COLO829 (cell line): ENCODE measurements around the gene TMA7B.
"Not testable (repeated sequence)": the region's sequence is repeated elsewhere in the genome, so short reads cannot be mapped to it uniquely, and the experiment has no call there.

Experiments
- DNase-seq: peaks from one replicate; pipeline ENCODE4 v3.0.0; 2012; ENCODE audit warnings: low spot score

Gene TMA7B

DNA sequence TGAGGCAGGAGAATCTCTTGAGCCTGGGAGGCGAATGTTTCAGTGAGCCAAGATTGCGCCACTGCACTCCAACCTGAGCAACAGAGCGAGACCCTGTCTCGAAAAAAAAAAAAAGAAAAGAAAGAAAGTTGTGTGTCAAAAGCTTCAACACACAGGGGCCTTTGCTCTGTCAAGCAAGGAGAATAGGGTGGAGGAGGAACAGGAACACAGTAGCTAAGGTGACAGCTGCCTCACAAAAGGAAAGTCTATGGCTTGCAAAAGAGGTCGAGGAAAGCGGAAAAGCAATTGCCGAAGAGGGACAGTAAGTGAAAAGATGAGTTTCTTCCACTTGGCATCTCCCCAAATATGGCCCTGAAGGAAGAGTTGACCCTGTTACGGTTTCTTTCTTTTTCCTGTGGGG is 26.5 kb upstream of the TMA7B start:
- no peak for DNase-seq

- DNase-seq: no peak
These were observed 25.1 kb upstream of the TMA7B start for GRCh38 chr22:39935116-39935515.

GRCh38 chr22:39935612-39936011 is 24.6 kb upstream of the TMA7B start:
- DNase-seq: no peak

DNA sequence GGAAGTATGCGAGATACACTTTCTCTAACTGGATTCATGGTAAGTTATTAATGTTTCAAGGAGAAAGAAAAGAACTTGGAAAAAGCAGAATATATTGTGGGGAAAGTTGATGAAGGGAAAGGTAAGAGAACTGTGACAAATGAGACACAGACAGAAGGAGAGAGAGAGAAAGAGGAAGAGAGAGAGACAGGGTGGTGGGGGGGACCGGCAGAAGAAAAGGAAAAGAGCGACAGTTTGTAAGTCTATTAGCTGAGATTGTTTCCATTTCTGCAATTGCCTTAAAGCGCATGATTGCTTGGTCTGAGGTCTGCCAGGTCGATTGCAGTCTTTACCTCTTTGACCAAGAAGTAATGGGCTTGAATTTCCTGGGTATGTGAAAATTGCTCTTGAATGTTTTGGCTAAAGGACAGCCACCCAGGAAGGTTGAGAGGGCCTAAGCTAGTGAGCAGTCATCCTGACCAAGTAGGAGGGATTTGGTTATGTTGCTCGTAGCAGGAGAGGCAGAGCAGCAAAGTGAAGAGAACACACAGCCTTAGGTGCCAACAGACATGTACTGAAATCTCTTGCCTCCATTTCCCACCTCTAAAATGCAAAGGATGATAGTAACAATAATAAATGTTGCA is 23.6 kb upstream of the TMA7B start:
- DNase-seq: no peak

- DNase-seq: no peak
These were observed 22.3 kb upstream of the TMA7B start for GRCh38 chr22:39937906-39938305.

DNA sequence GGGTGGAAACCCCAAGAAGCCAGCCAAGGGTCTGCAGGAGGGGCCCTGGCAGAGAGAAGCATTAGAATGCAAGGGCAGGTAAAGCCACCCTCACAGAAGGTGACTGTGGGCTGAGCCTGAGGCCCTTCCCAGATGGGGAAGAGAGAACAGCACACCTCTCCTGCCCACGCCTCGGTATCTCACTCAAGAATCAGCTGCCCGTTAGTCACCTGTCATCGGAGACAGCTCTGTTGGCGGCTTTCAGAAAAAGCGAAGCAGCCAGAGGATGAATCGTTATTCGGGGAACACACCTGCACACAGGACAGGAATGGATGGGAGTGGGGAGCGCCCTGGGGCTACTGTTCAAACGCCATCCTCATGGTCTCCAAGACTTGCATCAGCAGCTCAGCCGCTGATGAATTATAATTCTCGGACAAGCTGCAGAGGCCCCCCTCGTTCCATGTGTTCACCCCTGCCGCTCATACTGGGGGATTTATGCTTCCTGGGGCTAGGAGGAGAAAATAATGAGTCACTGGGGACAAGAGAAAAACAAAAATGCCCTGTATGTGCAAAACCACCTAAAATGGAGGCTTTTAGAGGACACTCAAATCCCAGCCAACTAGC is 21.6 kb upstream of the TMA7B start:
- no peak for DNase-seq

- DNase-seq: no peak
These were observed 20.4 kb upstream of the TMA7B start for GRCh38 chr22:39939830-39940229.

- DNase-seq: no peak
These were observed 19.4 kb upstream of the TMA7B start for GRCh38 chr22:39940757-39941305.

- DNase-seq: no peak
These were observed 18.6 kb upstream of the TMA7B start for GRCh38 chr22:39941601-39942000.

- no peak for DNase-seq
These were observed 17.6 kb upstream of the TMA7B start for GRCh38 chr22:39942439-39943230.

DNA sequence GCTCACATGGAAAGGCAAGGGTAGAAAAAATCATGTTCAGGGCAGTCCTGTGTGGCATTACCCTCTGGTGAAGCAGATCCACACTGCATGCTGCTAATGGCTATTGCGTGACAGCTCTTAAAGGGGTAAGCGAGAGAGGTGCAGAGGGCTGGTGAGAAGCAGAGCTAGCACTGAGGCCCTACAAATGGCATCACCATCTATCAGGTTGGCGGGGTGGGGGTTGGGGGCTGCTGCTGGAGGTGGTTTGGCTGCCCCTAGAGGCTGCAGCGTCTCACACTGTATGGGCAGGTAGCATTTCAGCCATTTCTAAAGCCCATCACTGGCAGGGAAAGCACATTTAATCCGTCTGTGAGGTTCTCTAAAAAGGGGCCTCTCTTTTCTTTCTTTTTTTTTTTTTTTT is 16.9 kb upstream of the TMA7B start:
- no peak for DNase-seq

DNA sequence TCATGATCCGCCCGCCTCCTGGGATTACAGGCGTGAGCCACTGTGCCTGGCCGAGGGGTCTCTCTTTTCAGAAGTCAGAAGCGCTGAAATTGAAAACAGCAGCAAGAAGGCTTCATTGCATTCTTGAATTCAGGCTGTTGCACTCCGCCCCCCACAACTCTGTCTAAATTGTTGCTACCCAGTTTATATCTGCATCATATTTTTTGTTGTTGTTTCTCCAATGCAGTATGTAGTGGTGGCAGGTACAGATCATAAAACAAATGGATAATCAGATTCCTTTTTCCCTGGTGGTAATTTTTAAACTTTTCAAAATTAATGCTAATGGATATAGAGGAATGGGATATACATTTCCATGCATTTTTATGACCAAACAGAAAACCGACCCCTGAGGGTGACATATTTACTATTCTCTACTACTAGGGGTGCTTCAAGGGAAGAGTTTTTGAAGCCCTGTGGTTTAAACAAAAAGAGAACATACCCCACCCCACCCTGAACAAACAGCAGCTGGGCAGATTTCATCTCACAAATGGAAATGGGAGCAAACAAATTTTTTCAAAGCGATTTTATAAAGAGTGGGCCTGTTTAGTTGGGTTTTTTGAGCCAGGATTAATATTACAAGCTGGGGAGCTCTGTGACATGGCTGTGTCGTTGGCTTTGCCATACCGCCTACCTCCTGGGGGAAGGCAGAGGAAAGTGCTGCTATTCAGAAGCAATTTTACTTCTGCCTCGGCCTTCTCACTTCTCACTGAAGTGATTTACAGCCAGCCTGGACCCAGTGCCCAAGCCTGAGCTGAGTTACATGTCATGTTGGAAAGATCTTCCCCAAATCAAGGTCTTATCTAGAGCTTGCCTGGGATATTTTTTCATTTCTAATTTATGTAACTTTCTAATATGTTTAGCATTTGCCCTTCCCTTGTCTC is 16.0 kb upstream of the TMA7B start:
- DNase-seq: no peak

DNA sequence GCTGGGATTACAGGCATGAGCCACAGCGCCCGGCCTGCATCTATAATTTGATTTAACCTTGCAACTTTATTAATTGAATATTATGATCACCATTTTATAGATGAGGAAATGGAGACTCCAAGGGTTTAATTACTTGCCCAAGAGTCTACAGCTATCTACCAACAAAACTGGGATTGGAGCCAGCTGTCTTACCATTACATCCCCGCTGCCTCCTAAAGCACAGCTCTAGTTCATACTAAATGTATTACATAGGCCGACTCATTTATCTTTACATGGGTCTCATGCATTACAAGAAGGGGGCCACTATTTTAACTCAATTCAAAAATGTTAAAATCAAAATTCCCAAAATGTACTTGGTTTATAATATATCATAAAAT is 14.1 kb upstream of the TMA7B start:
- no peak for DNase-seq

DNA sequence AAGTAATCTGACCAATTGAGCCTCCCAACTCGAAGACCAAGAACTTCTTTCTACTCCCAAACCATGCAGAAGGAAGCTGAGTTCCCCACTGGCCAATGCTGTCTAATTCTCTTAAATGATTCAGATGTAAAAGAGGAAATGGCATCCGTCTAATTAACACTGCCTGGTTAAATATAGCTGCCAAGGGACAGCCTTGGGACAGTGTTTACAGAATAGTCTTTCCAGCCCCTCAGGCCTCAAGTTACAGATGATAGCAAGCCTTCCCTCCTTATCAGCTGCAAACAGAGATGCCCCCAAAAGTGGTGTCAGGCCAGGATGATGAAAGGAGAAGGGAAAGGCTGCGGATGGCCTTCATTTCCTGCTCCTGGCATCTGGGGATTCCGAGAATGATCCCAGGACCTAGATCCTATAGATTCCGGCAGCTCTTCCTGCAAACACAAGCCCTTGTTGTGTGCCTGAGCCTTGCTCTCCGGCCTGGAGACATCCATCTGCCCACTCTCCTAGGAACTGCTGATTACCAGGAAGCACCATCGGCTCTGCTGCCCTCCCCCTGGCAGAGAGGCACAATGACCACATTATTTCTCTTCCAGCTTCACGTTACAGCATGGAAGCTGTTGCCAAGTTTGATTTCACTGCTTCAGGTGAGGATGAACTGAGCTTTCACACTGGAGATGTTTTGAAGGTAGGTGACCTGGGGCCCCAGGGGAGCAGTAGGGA is 13.5 kb upstream of the TMA7B start:
- DNase-seq: peak; percentile 95

DNA sequence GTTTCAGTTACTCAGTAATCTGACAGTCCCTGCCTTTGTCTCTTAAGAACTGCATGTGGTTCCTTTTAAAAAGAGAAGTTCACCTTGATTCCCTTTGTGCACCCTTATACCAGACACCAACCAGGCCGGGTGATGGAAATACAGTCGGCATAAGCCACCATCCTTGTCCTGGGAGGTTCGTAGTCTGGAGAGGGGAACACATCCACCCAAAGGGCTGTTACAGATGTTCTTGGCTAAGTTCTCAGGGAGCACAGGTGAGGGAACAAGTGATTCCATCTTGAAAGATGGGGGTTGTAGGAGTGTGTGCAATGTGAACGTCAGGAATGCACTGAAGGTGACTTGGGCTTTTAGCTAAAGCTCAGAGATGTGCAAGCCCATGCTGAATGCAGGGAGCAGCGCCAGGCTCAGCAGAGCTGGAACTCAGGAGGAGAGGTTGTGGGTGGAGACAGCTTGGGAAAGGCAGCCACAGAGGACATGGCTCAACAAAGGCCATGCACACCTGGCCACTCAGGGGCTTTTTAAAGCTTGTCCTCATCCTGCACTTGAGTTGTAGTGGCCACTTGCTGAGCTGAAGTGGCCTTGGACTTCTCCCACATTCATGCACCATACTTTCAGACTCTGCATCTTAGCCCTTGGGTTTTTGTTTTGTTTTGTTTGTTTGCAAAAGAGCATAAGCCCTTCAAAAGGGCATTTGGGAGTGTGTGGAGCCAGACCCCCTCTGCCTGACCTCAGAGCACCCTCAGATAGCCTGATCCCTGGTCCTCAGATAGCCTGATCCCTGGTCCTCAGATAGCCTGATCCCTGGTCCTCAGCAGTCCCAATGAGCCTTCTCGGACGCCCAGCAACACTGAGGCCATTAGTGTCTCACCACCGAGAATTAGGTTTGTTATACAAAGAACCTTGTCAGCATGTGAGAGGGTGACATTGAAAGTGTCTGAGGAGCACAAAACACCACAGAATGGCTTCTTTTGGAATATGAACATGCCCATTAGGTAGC is 12.7 kb upstream of the TMA7B start:
- no peak for DNase-seq

DNA sequence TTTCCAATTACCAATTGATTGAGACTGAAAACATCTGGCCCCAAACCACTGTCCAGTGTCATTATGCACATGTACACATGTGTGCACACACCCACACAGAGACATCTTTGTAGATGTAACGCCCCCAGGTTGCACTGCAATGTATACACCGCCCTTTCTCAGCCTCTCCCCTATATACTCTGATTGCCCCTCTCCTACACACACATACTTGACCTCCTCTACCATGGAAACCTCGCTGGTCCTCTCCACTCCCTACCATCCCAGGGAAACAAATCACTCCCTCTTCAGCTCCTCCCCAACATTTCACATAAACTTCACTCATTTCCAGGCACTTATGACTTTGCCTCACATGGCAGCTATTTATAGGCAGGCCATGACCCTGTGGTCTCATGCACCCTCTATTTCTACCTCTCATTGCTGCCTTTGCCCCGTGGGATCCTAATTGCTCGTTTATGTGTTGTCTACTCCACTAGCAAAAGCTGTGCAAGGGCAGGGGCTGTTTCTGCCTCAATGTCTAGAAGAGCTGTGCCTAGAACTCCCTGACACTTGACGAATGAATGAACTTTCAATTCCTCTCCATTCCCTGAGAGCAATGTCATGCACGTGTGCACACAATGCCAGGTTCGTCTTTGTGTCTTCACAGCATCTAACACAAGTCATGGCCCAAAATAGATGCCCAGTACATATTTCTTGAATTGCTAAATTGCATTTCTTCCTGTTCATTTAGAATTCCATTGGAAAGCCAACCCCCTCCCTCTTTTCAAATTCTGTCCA is 10.0 kb upstream of the TMA7B start:
- no peak for DNase-seq

DNA sequence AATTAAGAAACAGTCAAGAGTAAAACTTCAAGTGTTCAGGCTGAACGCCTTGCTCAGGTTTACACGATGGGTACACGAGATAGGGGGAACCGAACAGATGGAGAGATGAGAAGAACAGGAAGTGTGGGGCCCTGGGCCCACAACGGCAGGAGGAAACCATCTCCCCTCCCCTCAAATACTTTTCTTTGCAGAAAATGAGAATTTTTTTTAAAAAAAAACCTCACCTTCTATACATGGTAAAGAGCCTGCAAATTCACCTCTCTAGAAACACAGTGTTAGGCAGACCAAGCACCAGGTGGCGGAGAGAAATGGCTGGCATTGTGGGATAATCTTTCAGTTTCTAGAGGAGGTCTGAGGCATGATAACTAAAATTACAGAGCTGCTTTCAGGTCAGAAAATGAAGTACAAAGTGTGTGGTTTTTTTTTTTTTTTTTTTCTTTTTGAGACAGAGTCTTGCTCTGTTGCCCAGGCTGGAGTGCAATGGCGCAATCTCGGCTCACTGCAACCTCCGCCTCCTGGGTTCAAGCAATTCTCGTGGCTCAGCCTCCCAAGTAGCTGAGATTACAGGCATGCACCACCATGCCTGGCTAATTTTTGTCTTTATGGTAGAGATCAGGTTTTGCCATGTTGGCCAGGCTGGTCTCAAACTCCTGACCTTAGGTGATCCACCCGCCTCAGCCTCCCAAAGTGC is 8.4 kb upstream of the TMA7B start:
- not testable (repeated sequence) for DNase-seq

DNA sequence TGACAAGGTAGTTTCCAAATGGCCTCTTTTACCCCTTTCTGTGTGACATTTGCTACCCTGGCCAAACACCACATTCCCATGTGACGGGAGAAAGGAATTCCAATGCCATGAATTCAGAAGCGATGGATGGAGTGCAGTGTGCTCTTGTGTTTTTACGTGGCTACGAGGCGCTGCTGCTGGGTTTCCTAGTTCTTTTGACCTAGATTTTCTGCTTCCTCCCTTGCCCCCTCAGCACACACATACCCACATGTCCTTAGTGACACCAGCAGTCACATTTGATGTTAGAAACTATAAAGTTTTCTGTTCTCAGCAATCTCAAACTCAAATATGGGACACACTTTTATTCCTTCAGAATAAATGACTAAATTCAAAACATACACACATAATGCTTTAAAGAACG is 7.8 kb upstream of the TMA7B start:
- no peak for DNase-seq

- no peak for DNase-seq
These were observed 7.1 kb upstream of the TMA7B start for GRCh38 chr22:39953101-39953500.
